GM23248 (cell line): Measurements from ENCODE around the gene TMEM187. TPM values are rescaled to one million over a fixed set of nuclear protein-coding genes. Genes with fewer than 3 reads are reported as not detected.

Source experiments
- DNase-seq: peaks from one replicate; pipeline ENCODE4 v3.0.0-alpha.2; 2015
- H2AFZ ChIP-seq: fragments of 200-600 bp; sonication (generic); 2 replicates; pipeline ENCODE4 v1.6.1; 2016; ENCODE audit warnings: antibody characterized with exemption
- H3F3A ChIP-seq: fragments of 200-600 bp; sonication (generic); 2 replicates; pipeline ENCODE4 v1.6.1; 2016; ENCODE audit warnings: mild to moderate bottlenecking, antibody characterized with exemption, mixed run types; ENCODE audit not compliant: insufficient read depth
- H3K27ac ChIP-seq: fragments of 200-600 bp; sonication (generic); 2 replicates; pipeline ENCODE4 v1.5.1; 2016; ENCODE audit warnings: mild to moderate bottlenecking
- H3K27me3 ChIP-seq: fragments of 200-600 bp; sonication (generic); replicated peaks from 2 replicates; pipeline ENCODE4 v1.6.1; 2016; ENCODE audit warnings: mild to moderate bottlenecking; ENCODE audit not compliant: insufficient read depth
- H3K36me3 ChIP-seq: fragments of 200-600 bp; sonication (generic); 2 replicates; pipeline ENCODE4 v1.6.1; 2016; ENCODE audit warnings: low read depth, mild to moderate bottlenecking
- H3K4me1 ChIP-seq: fragments of 200-600 bp; sonication (generic); 2 replicates; pipeline ENCODE4 v1.6.1; 2016; ENCODE audit warnings: mild to moderate bottlenecking; ENCODE audit not compliant: insufficient read depth
- H3K4me2 ChIP-seq: fragments of 200-600 bp; sonication (generic); one replicate; pipeline ENCODE4 v1.6.1; 2016; ENCODE audit warnings: mild to moderate bottlenecking; ENCODE audit not compliant: unreplicated experiment
- H3K4me3 ChIP-seq: fragments of 200-600 bp; sonication (generic); 2 replicates; pipeline ENCODE4 v1.5.1; 2016; ENCODE audit warnings: mild to moderate bottlenecking
- H3K79me2 ChIP-seq: fragments of 200-600 bp; sonication (generic); 2 replicates; pipeline ENCODE4 v1.6.1; 2016; ENCODE audit warnings: mild to moderate bottlenecking; ENCODE audit not compliant: insufficient read depth
- H3K9ac ChIP-seq: fragments of 200-600 bp; sonication (generic); 2 replicates; pipeline ENCODE4 v1.6.1; 2016; ENCODE audit warnings: mild to moderate bottlenecking
- H3K9me2 ChIP-seq: fragments of 200-600 bp; sonication (generic); 2 replicates; pipeline ENCODE4 v1.6.1; 2016; ENCODE audit warnings: mixed run types, mild to moderate bottlenecking, moderate library complexity; ENCODE audit not compliant: insufficient read depth
- H3K9me3 ChIP-seq: fragments of 200-600 bp; sonication (generic); one replicate; pipeline ENCODE4 v1.6.1; 2017; ENCODE audit warnings: low read depth
- H4K20me1 ChIP-seq: fragments of 200-600 bp; sonication (generic); 2 replicates; pipeline ENCODE4 v1.6.0; 2016; ENCODE audit not compliant: insufficient read depth
- EZH2 ChIP-seq: fragments of 200-600 bp; sonication (generic); IDR thresholded peaks from 2 replicates; pipeline ENCODE4 v1.6.1; 2018; ENCODE audit warnings: antibody characterized with exemption, mild to moderate bottlenecking; ENCODE audit not compliant: insufficient read depth, poor library complexity, severe bottlenecking
- EZH2phosphoT487 ChIP-seq: fragments of 200-600 bp; sonication (generic); IDR thresholded peaks from 2 replicates; pipeline ENCODE4 v1.6.1; 2018; ENCODE audit warnings: antibody characterized with exemption, moderate library complexity, mild to moderate bottlenecking, low read depth; ENCODE audit not compliant: insufficient read depth
- WGBS, 2 experiments: methylation state at CpG; one replicate each; pipeline ENCODE4 v1.1.6; 2015 to 2017; ENCODE audit warnings: low lambda C conversion rate in 2 of 2, low coverage in 1 of 2; ENCODE audit errors: missing lambda C conversion rate in 2 of 2; 5-methylcytosine and 5-hydroxymethylcytosine counted together
- in situ Hi-C: fragments of 300-500 bp; cut with MboI; formaldehyde crosslinking; loops from 2 replicates; pipeline ENCODE4 v1.15.0; 2020
- polyA plus RNA-seq: library from polyadenylated mRNA; unstranded; fragments of >200 nt; fragmentation: Nextera tagmentation; extraction: Ambion mirVana; gene quantifications from 2 replicates; pipeline ENCODE4 v1.2.1, GENCODE V29; 2016
- total RNA-seq: library from RNA; depleted of rRNA; stranded (reverse); fragments of >200 nt; shearing (Covaris generic); gene quantifications from 2 replicates; pipeline ENCODE4 v1.2.3, GENCODE V29; 2014

TMEM187 gene
- total and polyA plus RNA-seq, 2 experiments from 2014 or later = 7.6 to 8.5 TPM

DNA sequence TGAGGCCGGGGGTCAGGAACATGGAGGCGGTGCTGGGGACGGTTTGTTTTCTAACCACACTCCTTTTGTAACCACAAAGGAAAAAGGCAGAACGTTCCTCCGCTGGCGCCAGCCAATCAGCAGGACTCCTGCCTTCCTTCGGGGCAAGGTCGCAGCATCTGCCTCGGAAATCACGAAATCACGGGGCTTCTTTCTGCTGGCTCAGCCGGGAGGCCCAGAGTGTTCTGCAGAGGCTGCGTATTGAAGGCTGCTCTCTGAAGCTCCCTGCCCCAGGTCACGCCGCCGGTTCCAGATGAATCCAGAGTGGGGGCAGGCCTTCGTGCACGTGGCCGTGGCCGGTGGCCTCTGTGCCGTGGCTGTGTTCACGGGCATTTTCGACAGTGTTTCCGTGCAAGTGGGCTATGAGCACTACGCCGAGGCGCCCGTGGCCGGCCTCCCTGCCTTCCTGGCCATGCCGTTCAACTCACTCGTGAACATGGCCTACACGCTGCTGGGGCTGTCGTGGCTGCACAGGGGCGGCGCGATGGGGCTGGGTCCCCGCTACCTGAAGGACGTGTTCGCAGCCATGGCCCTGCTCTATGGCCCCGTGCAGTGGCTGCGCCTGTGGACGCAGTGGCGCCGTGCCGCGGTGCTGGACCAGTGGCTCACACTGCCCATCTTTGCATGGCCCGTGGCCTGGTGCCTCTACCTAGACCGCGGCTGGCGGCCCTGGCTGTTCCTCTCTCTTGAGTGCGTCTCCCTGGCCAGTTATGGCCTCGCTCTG, 9.4 kb downstream of the TMEM187 start:
- Histone ChIP-seq H3K27ac (no peak overlapping the region), H3K4me3 (no peak overlapping the region), H3K9ac (no peak overlapping the region), H3K27me3 (no peaks in the 10 kb centered on the region), H3K4me1 (no peaks in the 10 kb centered on the region), H3K9me3 (no peaks in the 10 kb centered on the region), H4K20me1 (no peaks in the 10 kb centered on the region), H3F3A (no peaks in the 10 kb centered on the region), H3K9me2 (no peaks in the 10 kb centered on the region), H3K4me2 (no peak overlapping the region), H2AFZ (no peak overlapping the region), H3K79me2 (no peaks in the 10 kb centered on the region), H3K36me3 (no peaks in the 10 kb centered on the region)
- WGBS, 2 experiments = 91 to 100% methylated on average over 6 to 39 of the region's 52 CpGs
- TF ChIP-seq EZH2 (no peak), EZH2phosphoT487 (no peak)
- no peak for DNase-seq
- in situ Hi-C loops = no loop called here

DNA sequence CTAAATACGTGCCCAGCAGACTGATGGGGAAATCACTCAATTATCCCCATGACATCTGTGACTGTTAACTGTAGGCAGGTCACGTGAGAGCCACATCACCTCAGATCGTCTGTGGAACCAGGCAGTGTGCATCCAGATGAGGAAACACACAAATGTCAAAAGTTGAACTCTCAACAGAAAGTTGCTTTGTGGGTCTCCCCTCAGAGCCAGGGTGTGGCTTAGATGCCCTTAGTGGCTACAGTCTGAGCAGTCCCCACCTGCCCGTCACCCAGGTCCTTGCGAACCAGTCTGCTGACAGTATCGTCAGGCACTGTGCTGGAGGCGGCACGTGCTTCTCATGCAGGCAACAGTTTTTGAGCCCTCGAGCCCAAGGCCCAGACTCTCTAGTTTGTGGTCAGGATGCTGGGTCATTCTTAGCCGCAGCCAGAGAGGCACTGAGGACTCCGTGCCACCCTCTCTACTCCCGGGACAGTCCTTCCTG, 10.8 kb downstream of the TMEM187 start:
- 81 to 82% methylated on average over 8 to 12 of the region's 12 CpGs for WGBS, 2 experiments

DNA sequence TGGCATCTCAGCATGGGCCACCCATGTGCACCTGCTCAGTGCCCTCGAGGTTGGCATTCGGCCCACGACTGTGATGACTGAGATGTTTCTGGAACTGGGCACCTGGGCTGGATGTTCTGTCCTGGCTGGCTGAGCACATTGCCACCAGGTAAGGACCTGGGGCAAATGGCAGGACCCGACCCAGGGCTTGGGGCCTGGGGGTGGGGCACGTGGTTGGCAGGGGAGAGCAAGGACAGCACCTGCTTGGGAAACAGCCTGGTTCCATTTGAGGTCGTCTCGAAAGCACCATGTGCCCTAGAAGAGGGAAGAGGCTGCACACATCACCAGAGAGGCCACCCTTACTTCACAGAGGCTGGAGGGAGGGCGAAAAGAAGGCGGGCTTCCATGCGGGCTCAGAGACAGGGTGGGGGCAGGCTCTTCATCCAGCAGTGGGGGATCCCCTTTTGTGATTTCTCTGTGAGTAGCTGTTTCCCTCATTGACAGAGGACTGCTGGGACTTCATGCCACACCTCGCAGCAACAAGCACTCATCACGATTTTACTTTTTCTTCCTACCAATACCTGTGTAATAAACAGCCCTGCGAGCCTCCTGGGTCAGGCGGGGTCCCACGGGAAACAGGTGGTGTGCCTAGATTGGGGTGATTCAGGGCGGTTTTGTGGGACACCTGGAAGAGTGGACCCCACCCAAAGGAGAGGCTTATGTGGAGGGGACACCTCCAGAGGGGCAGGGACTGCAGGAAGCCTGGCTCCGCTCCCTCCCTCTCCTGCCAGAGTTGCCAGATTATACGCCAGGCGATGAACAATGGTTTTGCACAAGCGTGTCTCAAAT, 12.0 kb downstream of the TMEM187 start:
- WGBS, 2 experiments = 89 to 93% methylated on average over 13 to 20 of the region's 20 CpGs
- Histone ChIP-seq H3K36me3 (no peaks in the 10 kb centered on the region), H3K9ac (no peak overlapping the region), H3K4me1 (no peaks in the 10 kb centered on the region), H3K27ac (no peak overlapping the region), H2AFZ (no peak overlapping the region), H3F3A (no peaks in the 10 kb centered on the region), H3K9me2 (no peaks in the 10 kb centered on the region), H3K79me2 (no peaks in the 10 kb centered on the region), H3K27me3 (no peaks in the 10 kb centered on the region), H3K4me3 (no peak overlapping the region), H4K20me1 (no peaks in the 10 kb centered on the region), H3K4me2 (no peak overlapping the region), H3K9me3 (no peaks in the 10 kb centered on the region)
- no peak for TF ChIP-seq EZH2
- TF ChIP-seq EZH2phosphoT487 = no peak
- in situ Hi-C loops = no loop called here
- no peak for DNase-seq

More for the DNA sequence above, 10.8 kb downstream of the TMEM187 start:
- Histone ChIP-seq H3K9me2 (no peaks in the 10 kb centered on the region), H3K27me3 (no peaks in the 10 kb centered on the region), H2AFZ (no peak overlapping the region), H3K4me1 (no peaks in the 10 kb centered on the region), H3K4me3 (no peak overlapping the region), H3K36me3 (no peaks in the 10 kb centered on the region), H3K9ac (no peak overlapping the region), H3K9me3 (no peaks in the 10 kb centered on the region), H3K79me2 (no peaks in the 10 kb centered on the region), H3K27ac (no peak overlapping the region), H3F3A (no peaks in the 10 kb centered on the region), H4K20me1 (no peaks in the 10 kb centered on the region), H3K4me2 (no peak overlapping the region)
- TF ChIP-seq EZH2 (no peak), EZH2phosphoT487 (no peak)
- in situ Hi-C loops = no loop called here
- DNase-seq = no peak

DNA sequence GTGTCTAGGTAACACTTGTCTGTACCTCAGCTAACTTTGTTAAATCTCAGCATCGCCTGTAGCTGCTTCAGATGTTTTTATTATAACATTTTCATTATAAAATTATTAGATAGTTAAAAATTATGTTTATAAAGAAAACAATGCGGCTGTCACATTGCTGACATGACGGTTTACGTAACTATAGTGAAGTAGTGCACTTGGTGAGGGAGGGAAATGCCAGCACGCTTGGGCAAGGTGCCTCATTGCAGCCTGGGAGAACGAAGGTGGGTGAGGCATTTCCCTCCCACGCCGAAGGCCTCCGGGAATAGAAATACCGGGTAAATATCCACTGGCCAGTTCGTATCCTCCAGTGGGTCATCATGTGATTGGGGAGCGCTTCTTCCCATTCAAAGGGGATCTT, 15.9 kb downstream of the TMEM187 start:
- Histone ChIP-seq H3K4me1 (no peaks in the 10 kb centered on the region), H2AFZ (no peak overlapping the region), H3K4me3 (no peak overlapping the region), H3K27ac (no peak overlapping the region), H3K9ac (no peak overlapping the region), H3K9me3 (no peaks in the 10 kb centered on the region), H3K79me2 (no peaks in the 10 kb centered on the region), H3K9me2 (no peaks in the 10 kb centered on the region), H3K36me3 (no peaks in the 10 kb centered on the region), H3K4me2 (no peak overlapping the region), H4K20me1 (no peaks in the 10 kb centered on the region), H3K27me3 (no peaks in the 10 kb centered on the region), H3F3A (no peaks in the 10 kb centered on the region)
- TF ChIP-seq EZH2phosphoT487 (no peak), EZH2 (no peak)
- 75 to 81% methylated on average over 9 to 12 of the region's 12 CpGs for WGBS, 2 experiments
- DNase-seq = no peak
- in situ Hi-C loops = no loop called here
